HepG2 (cell line): ENCODE measurements around the gene KLHDC4. TPM values are rescaled to one million over a fixed set of nuclear protein-coding genes. Genes with fewer than 3 reads are reported as not detected.

ENCODE experiments used
- ATAC-seq: fragments of 200-7000 bp; cut with Tn5 transposase; 3 replicates; pipeline ENCODE4 v1.9.1; 2020; ENCODE audit warnings: mild to moderate bottlenecking, moderate library complexity
- BruUV-seq: library from RNA; stranded (reverse); fragments of 400-500 nt; replicated peaks from 2 replicates; lab custom pipeline; 2021; lab: Mats Ljungman, UMichigan
- CTCF ChIA-PET: fragments of 300-600 bp; formaldehyde crosslinking; extraction: SDS; loops from one replicate; lab custom pipeline; 2021; ENCODE audit warnings: low total read pairs, inconsistent platforms, low intra/inter-chr PET ratio; lab: Yijun Ruan, JAX
- POLR2A ChIA-PET: fragments of 350-600 bp; sonication (Branson Sonifier 250); formaldehyde crosslinking; loops from one replicate; lab custom pipeline; 2020; ENCODE audit warnings: antibody characterized with exemption, inconsistent platforms; lab: Yijun Ruan, JAX
- DNase-seq: peaks from one replicate; pipeline ENCODE4 v3.0.0-alpha.2; 2015; ENCODE audit warnings: low spot score
- FAIRE-seq: peaks from 3 replicates; lab custom pipeline; 2011; peaks lifted over from hg19 to GRCh38; lab: Jason Lieb, UNC
- H2AFZ ChIP-seq: one replicate; pipeline ENCODE4 v1.6.1; 2011; ENCODE audit warnings: low read length, inconsistent platforms
- H3K27ac ChIP-seq: fragments of 300-600 bp; 3 replicates; pipeline ENCODE4 v1.8.0; 2011; ENCODE audit warnings: mixed run types, mild to moderate bottlenecking, mixed read lengths, low read length, inconsistent platforms; ENCODE audit not compliant: insufficient read depth; ENCODE audit errors: extremely low read length
- H3K27me3 ChIP-seq, 2 experiments: fragments of 200-600 bp in 1 of 2; 2 replicates in 1 of 2; 3 replicates in 1 of 2; pipeline versions ENCODE4 v1.6.0 to v1.8.0; 2011; ENCODE audit warnings: low read length in 2 of 2, mild to moderate bottlenecking in 2 of 2, moderate library complexity in 2 of 2, inconsistent platforms in 1 of 2; ENCODE audit not compliant: insufficient read depth in 2 of 2, control insufficient read depth in 1 of 2
- H3K36me3 ChIP-seq, 2 experiments: fragments of 200-600 bp in 1 of 2; replicated peaks in 1 of 2; 2 replicates in 1 of 2; 3 replicates in 1 of 2; pipeline versions ENCODE4 v1.5.1 to v1.8.0; 2011; ENCODE audit warnings: low read length in 2 of 2, inconsistent platforms in 1 of 2; ENCODE audit not compliant: insufficient read depth in 2 of 2, control insufficient read depth in 1 of 2
- H3K4me1 ChIP-seq: 2 replicates; pipeline ENCODE4 v1.5.1; 2012; ENCODE audit warnings: low read length, inconsistent platforms; ENCODE audit not compliant: insufficient read depth
- H3K4me2 ChIP-seq: 2 replicates; pipeline ENCODE4 v1.6.0; 2011; ENCODE audit warnings: low read depth, low read length, inconsistent platforms
- H3K4me3 ChIP-seq, 3 experiments: fragments of 200-600 bp in 1 of 3; sonication (generic), shearing (Covaris generic) in 1 of 3; replicated peaks in 1 of 3; 2 replicates each; pipeline ENCODE4 v1.5.1; 2011 to 2016; ENCODE audit warnings: low read length in 3 of 3, inconsistent platforms in 2 of 3, low read depth in 2 of 3, mild to moderate bottlenecking in 2 of 3, control low read depth in 1 of 3, mixed read lengths in 1 of 3; ENCODE audit not compliant: insufficient read depth in 1 of 3
- H3K79me2 ChIP-seq: one replicate; pipeline ENCODE4 v1.6.1; 2011; ENCODE audit warnings: low read length, inconsistent platforms; ENCODE audit not compliant: insufficient read depth
- H3K9ac ChIP-seq: 2 replicates; pipeline ENCODE4 v1.6.0; 2011; ENCODE audit warnings: mild to moderate bottlenecking, low read depth, low read length, inconsistent platforms; ENCODE audit not compliant: insufficient read depth
- H3K9me3 ChIP-seq: 2 replicates; pipeline ENCODE4 v1.5.1; 2012; ENCODE audit warnings: mild to moderate bottlenecking, low read length
- H4K20me1 ChIP-seq: 2 replicates; pipeline ENCODE4 v1.6.0; 2011; ENCODE audit warnings: inconsistent platforms, mild to moderate bottlenecking, low read length, moderate library complexity; ENCODE audit not compliant: insufficient read depth
- DNMT3B ChIP-seq: conservative IDR thresholded peaks from 2 replicates; pipeline ENCODE4 v1.6.1; 2016; ENCODE audit warnings: missing biosample characterization, control low read depth
- FOXK1 ChIP-seq: sonication (generic); formaldehyde crosslinking; IDR thresholded peaks from 2 replicates; pipeline ENCODE4 v1.4.0; 2020; ENCODE audit warnings: low read depth, missing genetic modification reagents, borderline replicate concordance
- GLMP ChIP-seq: sonication (generic); formaldehyde crosslinking; IDR thresholded peaks from 2 replicates; pipeline ENCODE4 v1.9.0; 2021; ENCODE audit warnings: missing genetic modification reagents, mild to moderate bottlenecking, borderline replicate concordance
- HMG20A ChIP-seq: IDR thresholded peaks from 2 replicates; pipeline ENCODE4 v1.6.1; 2016; ENCODE audit warnings: borderline replicate concordance
- NCOA1 ChIP-seq: sonication (generic); formaldehyde crosslinking; IDR thresholded peaks from 2 replicates; pipeline ENCODE4 v1.9.0; 2021; ENCODE audit warnings: missing genetic modification reagents
- NFE2 ChIP-seq: sonication (generic); formaldehyde crosslinking; IDR thresholded peaks from 2 replicates; pipeline ENCODE4 v1.4.0; 2020; ENCODE audit warnings: missing genetic modification reagents
- PLSCR1 ChIP-seq: sonication (generic); formaldehyde crosslinking; IDR thresholded peaks from 2 replicates; pipeline ENCODE4 v1.5.0; 2020; ENCODE audit warnings: missing genetic modification reagents, mild to moderate bottlenecking, borderline replicate concordance
- RARA ChIP-seq: IDR thresholded peaks from 2 replicates; pipeline ENCODE4 v1.6.1; 2016; ENCODE audit warnings: missing genetic modification reagents, missing compliant biosample characterization
- RORA ChIP-seq: sonication (generic); formaldehyde crosslinking; IDR thresholded peaks from 2 replicates; pipeline ENCODE4 v1.5.0; 2020; ENCODE audit warnings: mild to moderate bottlenecking, missing genetic modification reagents, moderate library complexity
- SCMH1 ChIP-seq: sonication (generic); formaldehyde crosslinking; IDR thresholded peaks from 2 replicates; pipeline ENCODE4 v1.9.0; 2021; ENCODE audit warnings: missing genetic modification reagents, mild to moderate bottlenecking, borderline replicate concordance
- SMAD1 ChIP-seq: sonication (generic); formaldehyde crosslinking; IDR thresholded peaks from 2 replicates; pipeline ENCODE4 v1.4.0; 2020; ENCODE audit warnings: missing genetic modification reagents, low read depth, mild to moderate bottlenecking, borderline replicate concordance
- SMC3 ChIP-seq: IDR thresholded peaks from 2 replicates; pipeline ENCODE4 v1.6.1; 2011; ENCODE audit warnings: low read length, improper control_type of control experiment
- SRSF1 ChIP-seq: fragments of 200-400 bp; formaldehyde crosslinking; optimal IDR thresholded peaks from 2 replicates; pipeline ENCODE3; 2017; ENCODE audit warnings: mild to moderate bottlenecking, low read depth, low read length, moderate library complexity
- SRSF4 ChIP-seq: fragments of 200-400 bp; formaldehyde crosslinking; IDR thresholded peaks from one replicate; pipeline ENCODE4 v1.6.1; 2018; ENCODE audit warnings: mild to moderate bottlenecking, low read depth, low read length, moderate library complexity; ENCODE audit not compliant: poor library complexity, severe bottlenecking
- TAF15 ChIP-seq: fragments of 200-400 bp; formaldehyde crosslinking; IDR thresholded peaks from one replicate; pipeline ENCODE4 v1.6.1; 2018; ENCODE audit warnings: mild to moderate bottlenecking, low read depth, low read length; ENCODE audit not compliant: poor library complexity, severe bottlenecking
- TBX3 ChIP-seq: fragments of 450-650 bp; IDR thresholded peaks from 2 replicates; pipeline ENCODE4 v1.6.1; 2017; ENCODE audit warnings: antibody characterized with exemption, mild to moderate bottlenecking, inconsistent platforms, borderline replicate concordance
- TEAD2 ChIP-seq: sonication (generic); formaldehyde crosslinking; IDR thresholded peaks from 2 replicates; pipeline ENCODE4 v1.9.0; 2021; ENCODE audit warnings: missing genetic modification reagents
- ZBTB10 ChIP-seq: sonication (generic); formaldehyde crosslinking; IDR thresholded peaks from 2 replicates; pipeline ENCODE4 v1.4.0; 2020; ENCODE audit warnings: missing genetic modification reagents, borderline replicate concordance
- ZFP41 ChIP-seq: sonication (generic); formaldehyde crosslinking; IDR thresholded peaks from 2 replicates; pipeline ENCODE4 v1.4.0; 2020; ENCODE audit warnings: mild to moderate bottlenecking, missing genetic modification reagents, borderline replicate concordance
- ZNF766 ChIP-seq: sonication (generic); formaldehyde crosslinking; IDR thresholded peaks from 2 replicates; pipeline ENCODE4 v1.5.0; 2020; ENCODE audit warnings: missing genetic modification reagents, borderline replicate concordance
- WGBS: methylation state at CpG from one replicate; pipeline ENCODE4 v1.1.6; 2017; ENCODE audit warnings: low lambda C conversion rate; 5-methylcytosine and 5-hydroxymethylcytosine counted together
- in situ Hi-C: cut with HindIII; loops from 2 replicates; pipeline ENCODE4 v1.10.0; 2017; ENCODE audit warnings: low pct_unique_long_range_greater_than_20kb; ENCODE audit not compliant: extremely low pct_ligation_motif_present
- intact Hi-C: fragments of 100-400 bp; cut with micrococcal nuclease; formaldehyde crosslinking; loops from one replicate; pipeline ENCODE4 v1.10.0; 2022; ENCODE audit not compliant: unreplicated experiment
- polyA plus RNA-seq, 8 experiments: library from polyadenylated mRNA; depleted of rRNA in 3 of 8; stranded (reverse) in 7 of 8; unstranded in 1 of 8; fragments of >200 nt; fragmentation: Illumina TruSeq in 4 of 8; extraction: Trizol in 4 of 8; gene quantifications; 2 replicates each; pipeline versions ENCODE4 v1.2.1 to v1.2.3, GENCODE V29; 2011 to 2016; ENCODE audit warnings: low read depth in 4 of 8, missing spikeins in 1 of 8, mixed read lengths in 1 of 8; ENCODE audit not compliant: insufficient read depth in 1 of 8
- total RNA-seq, 5 experiments: library from RNA; depleted of rRNA; stranded (reverse); fragments of >200 nt; fragmentation: Illumina TruSeq; extraction: Trizol; gene quantifications; 2 replicates each; pipeline ENCODE4 v1.2.3, GENCODE V29; 2016; ENCODE audit warnings: low read depth in 1 of 5

The KLHDC4 gene
- total and polyA plus RNA-seq, 2 of the 13 experiments (the other 11 are each of a cell fraction or from before 2014, with no cell fraction given), result 18.7 to 31.8 TPM

DNA sequence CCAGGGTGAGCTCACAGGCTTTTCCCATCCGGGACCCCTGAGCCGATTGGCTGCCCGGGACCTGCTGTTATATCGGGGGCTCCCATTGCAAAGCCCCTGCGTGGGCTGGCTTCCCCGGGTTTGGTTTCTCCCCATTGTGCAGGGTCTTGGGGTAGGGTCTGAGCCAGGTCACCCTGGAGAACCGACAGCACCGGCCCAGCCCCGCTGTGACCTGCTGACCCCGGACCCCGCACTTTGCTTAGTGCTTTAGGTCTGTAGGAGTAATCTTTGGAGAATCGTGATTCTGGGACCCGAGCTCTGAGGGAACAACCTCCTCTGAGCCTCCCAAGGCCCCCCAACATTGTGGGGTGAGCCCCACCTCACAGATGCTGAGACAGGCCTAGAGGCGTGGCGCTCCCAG is 100.6 kb downstream of the KLHDC4 start (continued):
- TF ChIP-seq RORA (CRISPR knock-in tag) (no peak), ZBTB10 (CRISPR knock-in tag) (no peak), ZNF766 (CRISPR knock-in tag) (no peak), NFE2 (CRISPR knock-in tag) (no peak), SCMH1 (CRISPR knock-in tag) (no peak), GLMP (CRISPR knock-in tag) (no peak), SMC3 (no peak), SRSF1 (no peak), SRSF4 (no peak)

- POLR2A ChIA-PET, result no interaction called here
- Histone ChIP-seq H3K4me3 (no peak overlapping the region), H2AFZ (no peak overlapping the region), H3K4me2 (no peak overlapping the region), H3K36me3 (no peaks in the 10 kb centered on the region), H3K4me1 (no peaks in the 10 kb centered on the region), H3K9me3 (no peaks in the 10 kb centered on the region), H3K9ac (no peak overlapping the region), H3K79me2 (no peaks in the 10 kb centered on the region), H3K27me3 (peaks cover 38 to 90% of the 10 kb centered on the region in 2 experiments), H4K20me1 (peaks cover 3% of the 10 kb centered on the region; the same call in 1 of the 2 replicates), H3K27ac (no peak overlapping the region)
- DNase-seq, result no peak
- no peak for FAIRE-seq
- in situ Hi-C loops (no loop called here), intact Hi-C loops (loop anchor here (10.0 kb wide), 1 partner anchor 60 kb away; the partner anchor contains the start of gene JPH3)
- WGBS, result 21% methylated on average over 9 of the region's 11 CpGs
- no TSS peak for BruUV-seq
- no peak for ATAC-seq
- CTCF ChIA-PET, result no interaction called here
- no peak for TF ChIP-seq TBX3
- no peak for TF ChIP-seq SMAD1 (CRISPR knock-in tag)
- TF ChIP-seq ZFP41 (CRISPR knock-in tag), result no peak
- no peak for TF ChIP-seq DNMT3B (CRISPR knock-in tag)
- TF ChIP-seq FOXK1, result no peak
- no peak for TF ChIP-seq TAF15
- TF ChIP-seq HMG20A (CRISPR knock-in tag), result no peak
- no peak for TF ChIP-seq RARA (CRISPR knock-in tag)
- TF ChIP-seq NCOA1 (CRISPR knock-in tag), result no peak
- TF ChIP-seq TEAD2 (CRISPR knock-in tag), result no peak
- TF ChIP-seq PLSCR1, result no peak
Measured at GRCh38 chr16:87664792-87665191, 101.0 kb downstream of the KLHDC4 start.
